Fibroblast of upper back skin (primary cell): Measurements from ENCODE around the gene NUP214.
A peak's percentile ranks its signal among the peaks of the same experiment; 100 is the strongest.
"Not testable (repeated sequence)": the region's sequence is repeated elsewhere in the genome, so short reads cannot be mapped to it uniquely, and the experiment has no call there.

Experiments used
- DNase-seq: peaks from one replicate; pipeline ENCODE4 v3.0.0-alpha.2; 2013

The NUP214 gene

GRCh38 chr9:131235480-131235851 lies 110.1 kb downstream of the NUP214 start:
- DNase-seq = no peak

- no peak for DNase-seq
These were observed 110.8 kb downstream of the NUP214 start for GRCh38 chr9:131236161-131236560.

GRCh38 chr9:131236761-131237160 lies 111.4 kb downstream of the NUP214 start:
- no peak for DNase-seq

GRCh38 chr9:131237291-131237690 lies 111.9 kb downstream of the NUP214 start:
- no peak for DNase-seq

- DNase-seq = peak; percentile 79
These were observed 112.6 kb downstream of the NUP214 start for GRCh38 chr9:131237931-131238401.

- DNase-seq = peak; percentile 71
These were observed 113.1 kb downstream of the NUP214 start for GRCh38 chr9:131238402-131239021.

- no peak for DNase-seq
These were observed 114.0 kb downstream of the NUP214 start for GRCh38 chr9:131239161-131239975.

GRCh38 chr9:131240047-131240921 lies 114.9 kb downstream of the NUP214 start:
- no peak for DNase-seq

GRCh38 chr9:131244331-131244730 lies 118.9 kb downstream of the NUP214 start:
- DNase-seq = not testable (repeated sequence)

- DNase-seq = no peak
These were observed 121.2 kb downstream of the NUP214 start for GRCh38 chr9:131246618-131247017.

- no peak for DNase-seq
These were observed 126.7 kb downstream of the NUP214 start for GRCh38 chr9:131252120-131252519.

GRCh38 chr9:131253891-131254491 lies 128.6 kb downstream of the NUP214 start:
- peak; percentile 77 for DNase-seq

- DNase-seq = no peak
These were observed 129.2 kb downstream of the NUP214 start for GRCh38 chr9:131254626-131255025.

- DNase-seq = no peak
These were observed 130.4 kb downstream of the NUP214 start for GRCh38 chr9:131255676-131256197.

GRCh38 chr9:131257266-131258025 lies 132.1 kb downstream of the NUP214 start:
- DNase-seq = no peak

GRCh38 chr9:131258186-131258585 lies 132.8 kb downstream of the NUP214 start:
- no peak for DNase-seq

- no peak for DNase-seq
These were observed 133.5 kb downstream of the NUP214 start for GRCh38 chr9:131258698-131259431.

GRCh38 chr9:131259432-131259898 lies 134.1 kb downstream of the NUP214 start:
- no peak for DNase-seq

GRCh38 chr9:131259916-131260597 lies 134.7 kb downstream of the NUP214 start:
- DNase-seq = no peak

GRCh38 chr9:131260751-131261452 lies 135.5 kb downstream of the NUP214 start:
- DNase-seq = no peak
